ENCODE measurements around the gene CES4A.
"Not testable (repeated sequence)": the region's sequence is repeated elsewhere in the genome, so short reads cannot be mapped to it uniquely, and the experiment has no call there.

The CES4A gene

DNA sequence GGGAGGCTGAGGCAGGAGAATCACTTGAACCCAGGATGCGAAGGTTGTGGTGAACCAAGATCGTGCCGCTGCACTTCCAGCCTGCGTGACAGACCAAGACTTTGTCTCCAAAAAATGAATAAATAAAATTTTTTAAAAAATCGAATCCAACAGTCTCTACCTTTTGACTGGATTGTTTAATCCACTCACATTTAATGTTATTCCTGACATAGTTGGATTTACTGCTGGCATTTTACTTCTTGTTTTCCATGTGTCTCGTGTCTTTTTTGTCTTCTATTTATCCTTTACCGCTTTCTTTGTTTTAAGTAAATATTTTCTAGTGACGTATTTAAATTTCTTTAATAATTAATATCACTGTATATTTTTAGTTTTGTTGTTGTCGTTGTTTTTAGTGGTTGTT is 5.4 kb upstream of the CES4A start:
- Histone ChIP-seq H3K27ac (no peak overlapping the region), H3K4me2 (ENCODE audit: low read length) (no peak overlapping the region), H3K4me3 (ENCODE audit: low read depth, low read length) (no peak overlapping the region), H3K9ac (no peak overlapping the region), H3K9me3 (ENCODE audit: control insufficient read depth, low read length) (no peaks in the 10 kb centered on the region), H3K36me3 (ENCODE audit: control insufficient read depth, insufficient read depth, low read length) (no peaks in the 10 kb centered on the region), H3K27me3 (ENCODE audit: control insufficient read depth, insufficient read depth, low read length) (no peaks in the 10 kb centered on the region), H3K79me2 (no peaks in the 10 kb centered on the region), H2AFZ (no peak overlapping the region), H3K4me1 (no peaks in the 10 kb centered on the region)
- no peak for TF ChIP-seq CTCF (IDR thresholded peaks at IDR 0.05)

DNA sequence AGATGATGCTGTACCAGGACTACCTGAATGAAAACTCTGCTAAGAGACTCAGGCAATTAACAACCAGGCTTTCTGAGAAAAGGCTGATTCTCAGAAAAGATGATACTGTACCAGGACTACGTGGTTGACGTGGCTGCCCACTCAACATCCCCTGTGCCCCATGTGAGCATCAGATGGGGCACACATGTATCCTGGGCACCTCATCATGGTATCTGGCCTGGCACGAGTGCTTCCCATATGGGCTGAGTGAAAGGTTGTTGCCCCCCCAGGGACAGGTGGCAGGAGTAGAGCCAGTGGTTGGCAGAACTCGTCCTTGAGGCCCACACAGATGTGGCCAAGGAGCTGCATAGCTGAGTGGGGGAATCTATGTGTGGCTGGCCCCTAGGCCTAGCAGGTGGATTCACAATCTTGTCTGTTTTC is 3.5 kb upstream of the CES4A start:
- Histone ChIP-seq H3K36me3 (ENCODE audit: control insufficient read depth, insufficient read depth, low read length) (no peaks in the 10 kb centered on the region), H3K4me2 (ENCODE audit: low read length) (no peak overlapping the region), H3K4me1 (no peaks in the 10 kb centered on the region), H3K79me2 (no peaks in the 10 kb centered on the region), H3K4me3 (ENCODE audit: low read depth, low read length) (no peak overlapping the region), H3K27ac (no peak overlapping the region), H3K27me3 (ENCODE audit: control insufficient read depth, insufficient read depth, low read length) (no peaks in the 10 kb centered on the region), H3K9me3 (ENCODE audit: control insufficient read depth, low read length) (no peaks in the 10 kb centered on the region), H3K9ac (no peak overlapping the region), H2AFZ (no peak overlapping the region)
- TF ChIP-seq CTCF (IDR thresholded peaks at IDR 0.05) = no peak

DNA sequence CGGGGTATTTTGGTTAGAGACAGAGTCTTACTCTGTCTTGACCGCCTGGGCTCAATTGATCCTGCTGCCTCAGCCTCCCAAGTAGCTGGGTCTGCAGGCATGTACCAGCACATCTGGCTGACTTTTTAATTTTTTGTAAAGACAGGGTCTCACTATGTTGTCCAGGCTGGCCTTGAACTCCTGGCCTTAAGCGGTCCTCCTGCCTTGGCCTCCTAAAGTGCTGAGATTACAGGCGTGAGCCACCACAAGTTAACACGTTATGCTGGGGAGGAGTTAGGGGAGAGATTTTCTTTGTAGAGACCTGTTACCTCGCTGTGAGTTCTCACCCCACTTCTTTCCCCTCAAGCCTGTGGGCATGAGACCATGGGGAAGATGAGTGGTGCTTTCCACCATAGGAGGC is 1.8 kb upstream of the CES4A start:
- no peaks in the 10 kb centered on the region for H3K79me2 ChIP-seq
- H2AFZ ChIP-seq = no peak overlapping the region
- no peaks in the 10 kb centered on the region for H3K27me3 ChIP-seq (ENCODE audit: control insufficient read depth, insufficient read depth, low read length)
- no peak for TF ChIP-seq CTCF (IDR thresholded peaks at IDR 0.05)
- H3K27ac ChIP-seq = no peak overlapping the region
- no peak overlapping the region for H3K4me2 ChIP-seq (ENCODE audit: low read length)
- H3K9ac ChIP-seq = no peak overlapping the region
- H3K4me3 ChIP-seq (ENCODE audit: low read depth, low read length) = no peak overlapping the region
- no peaks in the 10 kb centered on the region for H3K9me3 ChIP-seq (ENCODE audit: control insufficient read depth, low read length)
- no peaks in the 10 kb centered on the region for H3K4me1 ChIP-seq
- H3K36me3 ChIP-seq (ENCODE audit: control insufficient read depth, insufficient read depth, low read length) = no peaks in the 10 kb centered on the region

DNA sequence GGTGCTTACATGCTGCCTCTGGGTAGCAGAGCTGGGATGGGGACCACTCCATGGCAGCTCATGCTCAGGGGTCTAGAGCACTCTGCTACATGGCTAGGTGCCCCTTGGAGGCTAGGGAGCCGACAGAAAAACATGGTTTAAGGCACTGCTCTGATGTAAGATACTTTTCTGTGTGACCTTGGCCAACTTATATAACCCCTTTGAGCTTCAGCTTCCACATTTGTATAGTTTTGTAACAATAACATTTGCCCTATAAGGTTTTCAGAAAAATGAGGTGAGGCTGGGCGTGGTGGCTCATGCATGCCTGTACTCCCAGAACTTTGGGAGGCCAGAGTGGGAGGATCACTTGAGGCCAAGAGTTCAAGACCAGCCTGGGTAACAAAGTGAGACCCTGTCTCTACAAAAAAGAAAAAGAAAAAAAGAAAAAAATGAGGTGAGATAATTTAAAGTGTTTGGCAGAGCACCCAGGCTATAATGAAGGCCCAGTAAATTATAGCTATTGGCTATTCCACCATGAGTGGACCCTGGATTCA is 3.2 kb downstream of the CES4A start:
- Histone ChIP-seq H3K27ac (no peak overlapping the region), H3K4me3 (ENCODE audit: low read depth, low read length) (no peak overlapping the region), H3K4me2 (ENCODE audit: low read length) (no peak overlapping the region), H2AFZ (no peak overlapping the region), H3K4me1 (no peaks in the 10 kb centered on the region), H3K27me3 (ENCODE audit: control insufficient read depth, insufficient read depth, low read length) (no peaks in the 10 kb centered on the region), H3K79me2 (no peaks in the 10 kb centered on the region), H3K36me3 (ENCODE audit: control insufficient read depth, insufficient read depth, low read length) (no peaks in the 10 kb centered on the region), H3K9me3 (ENCODE audit: control insufficient read depth, low read length) (no peaks in the 10 kb centered on the region), H3K9ac (no peak overlapping the region)
- TF ChIP-seq CTCF (IDR thresholded peaks at IDR 0.05) = no peak

DNA sequence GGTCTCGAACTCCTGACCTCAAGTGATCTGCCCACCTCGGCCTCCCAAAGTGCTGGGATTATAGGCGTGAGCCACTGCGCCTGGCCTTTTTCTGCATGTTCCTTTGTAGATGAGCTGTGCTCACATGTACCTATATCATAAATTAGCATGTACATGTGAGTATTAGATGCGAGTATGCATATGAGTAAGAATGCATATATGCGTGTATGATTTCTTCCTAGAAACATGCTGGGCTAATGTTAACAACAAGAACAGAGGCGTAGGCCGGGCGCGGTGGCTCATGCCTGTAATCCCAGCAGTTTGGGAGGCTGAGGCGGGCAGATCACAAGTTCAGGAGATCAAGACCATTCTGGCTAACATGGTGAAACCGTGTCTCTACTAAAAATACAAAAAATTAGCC is 5.2 kb downstream of the CES4A start:
- H3K9me3 ChIP-seq (ENCODE audit: control insufficient read depth, low read length); H3K27me3 ChIP-seq (ENCODE audit: control insufficient read depth, insufficient read depth, low read length); H3K36me3 ChIP-seq (ENCODE audit: control insufficient read depth, insufficient read depth, low read length); H3K79me2 ChIP-seq; H3K4me3 ChIP-seq (ENCODE audit: low read depth, low read length); H3K4me2 ChIP-seq (ENCODE audit: low read length); H3K27ac ChIP-seq; H2AFZ ChIP-seq; H3K4me1 ChIP-seq; H3K9ac ChIP-seq: not testable (repeated sequence)

Data from parathyroid adenoma (tissue), 2 donors.